Activated CD4-positive, alpha-beta T cell treated with anti-CD3 and anti-CD28 coated beads, Interleukin-2, amount 50 U/mL, for 24 hours (primary cell): Measurements from ENCODE around the gene MAGEH1.
"Not testable (repeated sequence)": the region's sequence is repeated elsewhere in the genome, so short reads cannot be mapped to it uniquely, and the experiment has no call there.

Experiments
- DNase-seq, 2 donors: peaks; one replicate each; pipeline ENCODE4 v3.0.0-alpha.2; 2020; ENCODE audit warnings: low read depth in 1 of 2, low spot score in 1 of 2

Gene MAGEH1

DNA sequence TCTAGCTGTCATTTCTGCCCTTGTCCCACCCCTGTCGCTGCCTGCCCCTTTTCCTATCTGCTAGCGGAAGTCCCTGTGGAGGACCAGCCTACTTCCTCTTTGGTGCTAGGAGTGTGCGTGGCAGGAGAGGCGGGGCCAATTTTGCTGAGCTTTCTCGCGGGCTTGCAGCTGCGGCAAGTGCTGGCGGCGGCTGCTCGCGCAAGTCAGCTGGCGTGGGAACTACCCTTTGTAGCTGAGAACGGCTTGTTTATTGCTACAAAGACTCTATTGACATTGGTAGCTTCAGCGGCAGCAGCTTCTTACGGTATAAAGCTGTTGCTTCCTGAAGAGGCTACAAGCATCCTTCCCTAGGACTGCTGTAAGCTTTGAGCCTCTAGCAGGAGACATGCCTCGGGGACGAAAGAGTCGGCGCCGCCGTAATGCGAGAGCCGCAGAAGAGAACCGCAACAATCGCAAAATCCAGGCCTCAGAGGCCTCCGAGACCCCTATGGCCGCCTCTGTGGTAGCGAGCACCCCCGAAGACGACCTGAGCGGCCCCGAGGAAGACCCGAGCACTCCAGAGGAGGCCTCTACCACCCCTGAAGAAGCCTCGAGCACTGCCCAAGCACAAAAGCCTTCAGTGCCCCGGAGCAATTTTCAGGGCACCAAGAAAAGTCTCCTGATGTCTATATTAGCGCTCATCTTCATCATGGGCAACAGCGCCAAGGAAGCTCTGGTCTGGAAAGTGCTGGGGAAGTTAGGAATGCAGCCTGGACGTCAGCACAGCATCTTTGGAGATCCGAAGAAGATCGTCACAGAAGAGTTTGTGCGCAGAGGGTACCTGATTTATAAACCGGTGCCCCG lies at the start of gene MAGEH1:
MAGEH1 (plus strand) TSS at position 138 of the 843 bp plus-strand sequence; CDS start at position 386, 248 bp downstream.
- peak; percentile 31 to 69 for DNase-seq

DNA sequence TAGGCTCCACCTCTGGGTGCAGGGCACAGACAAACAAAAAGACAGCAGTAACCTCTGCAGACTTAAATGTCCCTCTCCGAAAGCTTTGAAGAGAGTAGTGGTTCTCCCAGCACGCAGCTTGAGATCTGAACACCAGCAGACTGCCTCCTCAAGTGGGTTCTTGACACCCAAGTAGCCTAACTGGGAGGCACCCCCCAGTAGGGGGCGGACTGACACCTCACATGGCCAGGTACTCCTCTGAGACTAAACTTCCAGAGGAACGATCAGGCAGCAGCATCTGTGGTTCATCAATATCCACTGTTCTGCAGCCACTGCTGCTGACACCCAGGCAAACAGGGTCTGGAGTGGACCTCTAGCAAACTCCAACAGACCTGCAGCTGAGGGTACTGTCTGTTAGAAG lies 24.8 kb upstream of the MAGEH1 start:
- not testable (repeated sequence) for DNase-seq

DNA sequence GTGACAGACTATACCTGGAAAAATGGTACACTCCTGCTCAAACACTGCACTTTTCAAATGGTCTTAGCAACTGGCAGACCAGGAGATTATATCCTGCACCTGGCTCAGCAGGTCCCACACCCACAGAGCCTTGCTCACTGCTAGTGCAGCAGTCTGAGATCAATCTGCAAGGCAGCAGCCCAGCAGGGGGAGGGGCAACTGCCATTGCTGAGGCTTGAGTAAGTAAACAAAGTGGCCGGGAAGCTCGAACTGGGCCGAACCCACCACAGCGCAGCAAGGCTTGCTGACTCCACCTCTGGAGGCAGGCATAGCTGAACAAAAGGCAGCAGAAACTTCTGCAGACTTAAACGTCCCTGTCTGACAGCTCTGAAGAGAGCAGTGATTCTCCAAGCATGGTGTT lies 8.5 kb upstream of the MAGEH1 start:
- not testable (repeated sequence) for DNase-seq

DNA sequence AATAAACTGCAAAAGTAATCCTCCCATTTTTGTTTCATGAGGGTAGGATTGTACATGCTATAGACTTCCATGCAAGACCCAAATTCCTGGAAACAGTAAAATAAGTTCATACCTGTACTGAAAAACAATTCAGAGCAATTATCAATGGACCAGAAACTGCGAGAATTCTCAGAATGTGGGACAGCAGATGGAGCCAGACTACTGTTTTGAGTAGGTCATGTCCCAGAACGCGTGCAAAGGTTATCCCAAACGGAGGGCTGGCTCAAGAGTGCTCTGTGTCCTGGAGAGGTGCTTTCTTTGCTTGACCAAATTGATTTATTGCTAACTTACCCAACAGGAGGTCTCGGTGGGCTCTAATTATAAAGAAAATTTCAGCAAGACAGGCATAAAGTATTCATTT lies 1.7 kb upstream of the MAGEH1 start:
- no peak for DNase-seq

DNA sequence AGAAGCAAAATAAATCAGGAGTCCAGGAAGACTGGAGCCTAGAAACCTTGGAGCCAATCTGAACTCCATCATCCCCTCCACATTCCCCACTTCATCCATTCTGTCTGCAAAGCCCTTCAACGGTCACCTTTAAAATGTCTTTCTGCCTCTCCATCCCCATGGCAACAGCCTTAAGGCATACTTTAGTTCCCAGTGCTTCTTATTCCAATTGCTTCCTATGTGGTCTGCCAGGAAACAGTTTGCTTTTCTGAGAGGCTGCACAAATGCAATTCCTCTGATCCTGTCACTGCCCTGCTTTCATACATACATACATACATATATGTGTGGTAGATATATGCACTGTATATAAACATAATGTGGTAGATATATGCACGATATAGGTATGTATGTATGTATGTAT lies 786 bp upstream of the MAGEH1 start:
- DNase-seq, result no peak

DNA sequence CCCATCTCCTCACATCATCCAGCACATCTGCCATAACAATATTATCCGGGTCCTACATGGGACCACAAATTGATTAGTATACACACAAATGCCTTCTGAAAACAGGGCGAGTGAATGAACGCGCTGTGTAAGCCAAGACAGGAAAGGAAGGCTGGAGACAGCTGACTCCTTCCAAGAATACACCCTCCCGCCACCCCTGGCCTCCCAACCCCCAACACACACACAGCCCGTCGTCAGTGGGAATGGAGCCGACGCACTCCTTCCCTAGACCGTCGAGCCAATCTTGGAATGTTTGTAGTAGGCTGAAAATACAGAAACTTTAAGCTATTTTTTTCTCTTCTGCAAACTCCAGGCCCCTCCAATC lies 319 bp upstream of the MAGEH1 start:
- peak in 1 of 2 donors; percentile 0 for DNase-seq

DNA sequence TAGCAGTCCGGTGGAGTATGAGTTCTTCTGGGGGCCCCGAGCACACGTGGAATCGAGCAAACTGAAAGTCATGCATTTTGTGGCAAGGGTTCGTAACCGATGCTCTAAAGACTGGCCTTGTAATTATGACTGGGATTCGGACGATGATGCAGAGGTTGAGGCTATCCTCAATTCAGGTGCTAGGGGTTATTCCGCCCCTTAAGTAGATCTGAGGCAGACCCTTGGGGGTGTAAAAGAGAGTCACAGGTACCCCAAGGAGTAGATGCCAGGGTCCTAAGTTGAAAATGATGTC lies 852 bp downstream of the MAGEH1 start:
- DNase-seq, result no peak

DNA sequence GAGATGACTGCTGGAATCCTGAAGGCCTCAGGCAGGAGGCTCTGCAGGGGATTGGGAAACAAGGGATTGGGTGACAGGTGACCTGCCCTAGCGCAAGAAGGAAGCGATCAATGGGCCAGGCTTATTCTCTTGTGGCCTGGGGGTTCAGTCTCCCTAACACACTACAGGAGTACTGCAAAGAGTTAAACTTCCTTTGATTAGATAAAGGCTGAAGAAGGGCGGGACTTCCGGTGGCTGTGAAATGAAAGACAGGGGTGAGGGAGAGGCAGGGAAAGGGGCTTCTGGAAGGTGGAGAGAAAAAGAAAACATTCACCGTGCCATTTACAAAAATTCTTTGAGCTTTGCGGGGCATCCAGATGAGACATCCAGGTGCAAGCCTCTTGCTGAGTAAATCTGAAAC lies 3.8 kb downstream of the MAGEH1 start:
- DNase-seq, result not testable (repeated sequence)

GRCh38 chrX:55459426-55459825 lies 7.5 kb downstream of the MAGEH1 start:
- DNase-seq, result not testable (repeated sequence)

- not testable (repeated sequence) for DNase-seq
Measured at GRCh38 chrX:55459926-55460325, 8.0 kb downstream of the MAGEH1 start.

DNA sequence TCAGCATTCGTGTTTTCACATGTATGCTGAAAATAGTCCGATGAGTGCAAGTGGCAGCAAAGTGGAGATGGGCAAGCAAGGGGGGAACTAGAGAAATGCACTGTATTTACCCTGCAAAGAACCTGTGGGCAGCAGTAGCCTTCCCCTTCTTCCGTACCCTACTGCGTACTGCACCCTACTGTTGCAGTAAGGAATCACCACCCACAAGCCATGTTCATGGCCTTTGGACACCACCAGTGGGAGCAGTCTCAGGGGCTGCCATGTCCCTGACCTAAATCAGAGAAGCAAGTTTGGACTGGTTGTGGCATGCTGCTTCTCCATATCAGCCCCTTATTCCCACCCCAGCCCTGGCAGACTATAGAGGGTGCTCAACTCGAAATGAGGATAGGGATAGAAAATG lies 12.1 kb downstream of the MAGEH1 start:
- DNase-seq, result not testable (repeated sequence)

GRCh38 chrX:55465108-55465507 lies 13.2 kb downstream of the MAGEH1 start:
- not testable (repeated sequence) for DNase-seq

GRCh38 chrX:55465791-55466190 lies 13.9 kb downstream of the MAGEH1 start:
- DNase-seq, result not testable (repeated sequence)

DNA sequence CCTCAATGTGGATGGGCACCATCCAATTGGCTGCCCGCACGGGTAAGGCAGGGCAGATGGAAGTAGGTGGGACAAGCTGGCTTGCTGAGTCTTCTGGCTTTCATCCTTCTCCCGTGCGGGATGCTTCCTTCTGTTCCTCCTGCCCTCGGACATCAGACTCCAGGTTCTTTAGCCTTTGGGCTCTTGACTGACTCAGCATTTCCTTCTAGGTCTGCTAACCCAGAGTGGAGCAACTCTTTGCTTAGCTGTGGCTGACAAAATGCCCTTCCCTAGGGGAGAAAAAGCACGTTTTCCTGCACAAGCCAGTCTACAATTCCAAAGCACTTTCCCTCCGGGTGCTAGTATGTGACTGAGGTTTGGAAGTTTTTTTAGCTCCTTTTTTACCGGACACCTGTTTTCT lies 28.0 kb downstream of the MAGEH1 start:
- DNase-seq, result not testable (repeated sequence)

- DNase-seq, result no peak
Measured at GRCh38 chrX:55480390-55481062, 28.6 kb downstream of the MAGEH1 start.

DNA sequence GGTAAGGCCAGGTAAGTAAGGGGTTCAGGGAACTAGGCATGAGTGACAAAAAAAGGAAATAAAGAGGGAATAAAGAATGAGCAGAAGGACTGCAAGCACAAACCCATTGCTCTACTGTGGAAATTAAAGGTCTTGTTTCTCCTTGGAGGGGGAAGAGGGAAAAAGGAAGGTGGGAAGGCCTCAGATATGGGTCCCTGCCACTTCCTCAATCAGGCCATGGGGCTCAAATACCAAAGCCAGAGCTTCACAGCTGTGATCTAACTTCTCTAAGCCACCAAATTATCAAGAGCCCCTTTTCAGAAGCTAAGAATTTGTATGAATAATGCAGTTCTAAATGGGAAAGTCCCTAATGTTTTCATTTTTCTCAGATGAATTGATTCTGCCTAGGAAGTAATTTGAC lies 33.0 kb downstream of the MAGEH1 start:
- no peak for DNase-seq

- DNase-seq, result no peak
Measured at GRCh38 chrX:55486736-55487135, 34.8 kb downstream of the MAGEH1 start.

GRCh38 chrX:55487143-55487542 lies 35.2 kb downstream of the MAGEH1 start:
- no peak for DNase-seq

GRCh38 chrX:55488006-55488592 lies 36.2 kb downstream of the MAGEH1 start:
- no peak for DNase-seq

GRCh38 chrX:55488593-55489313 lies 36.8 kb downstream of the MAGEH1 start:
- DNase-seq, result peak; percentile 19

- DNase-seq, result no peak
Measured at GRCh38 chrX:55489314-55490009, 37.5 kb downstream of the MAGEH1 start, which contains the start of gene USP51. USP51 (minus strand) TSS chrX:55489848; CDS start chrX:55488939, 909 bp downstream.
